Measurements from ENCODE around the gene MORF4L2.

MORF4L2 gene

GRCh38 chrX:103699243-103699642 is 12.7 kb upstream of the MORF4L2 start:
- no peak for DNase-seq (ENCODE audit: low read depth in 2 of 2)
- H3K4me3 ChIP-seq (replicated peaks in 1 of 2; ENCODE audit: low read depth in 2 of 2, low read length in 2 of 2), result no peak overlapping the region
- no peak for TF ChIP-seq CTCF (IDR thresholded peaks at IDR 0.05; ENCODE audit: low read depth, low read length)

- no peak overlapping the region for H3K4me3 ChIP-seq (replicated peaks in 1 of 2; ENCODE audit: low read depth in 2 of 2, low read length in 2 of 2)
- no peak for DNase-seq (ENCODE audit: low read depth in 2 of 2)
- TF ChIP-seq CTCF (IDR thresholded peaks at IDR 0.05; ENCODE audit: low read depth, low read length), result no peak
These were observed 11.2 kb upstream of the MORF4L2 start for GRCh38 chrX:103697687-103698086.

- no peak overlapping the region for H3K4me3 ChIP-seq (replicated peaks in 1 of 2; ENCODE audit: low read depth in 2 of 2, low read length in 2 of 2)
- no peak for DNase-seq (ENCODE audit: low read depth in 2 of 2)
- TF ChIP-seq CTCF (IDR thresholded peaks at IDR 0.05; ENCODE audit: low read depth, low read length), result no peak
These were observed 4.6 kb upstream of the MORF4L2 start for GRCh38 chrX:103691059-103691458.

GRCh38 chrX:103688946-103689345 is 2.4 kb upstream of the MORF4L2 start:
- TF ChIP-seq CTCF (IDR thresholded peaks at IDR 0.05; ENCODE audit: low read depth, low read length), result peak; percentile 44
- peak; percentile 56 to 63 for DNase-seq (ENCODE audit: low read depth in 2 of 2)
- no peak overlapping the region for H3K4me3 ChIP-seq (replicated peaks in 1 of 2; ENCODE audit: low read depth in 2 of 2, low read length in 2 of 2)

- peak; percentile 86 for DNase-seq (ENCODE audit: low read depth in 2 of 2)
- TF ChIP-seq CTCF (IDR thresholded peaks at IDR 0.05; ENCODE audit: low read depth, low read length), result peak; percentile 65
- peak overlapping the region; percentile 63 to 69 for H3K4me3 ChIP-seq (replicated peaks in 1 of 2; ENCODE audit: low read depth in 2 of 2, low read length in 2 of 2)
These were observed 1.2 kb upstream of the MORF4L2 start for GRCh38 chrX:103687696-103688201.

- peak; percentile 32 for TF ChIP-seq CTCF (IDR thresholded peaks at IDR 0.05; ENCODE audit: low read depth, low read length)
- DNase-seq (ENCODE audit: low read depth in 2 of 2), result no peak
- peak overlapping the region; percentile 63 to 69 for H3K4me3 ChIP-seq (replicated peaks in 1 of 2; ENCODE audit: low read depth in 2 of 2, low read length in 2 of 2)
These were observed 685 bp upstream of the MORF4L2 start for GRCh38 chrX:103687073-103687695.

- TF ChIP-seq CTCF (IDR thresholded peaks at IDR 0.05; ENCODE audit: low read depth, low read length), result no peak
- H3K4me3 ChIP-seq (replicated peaks in 1 of 2; ENCODE audit: low read depth in 2 of 2, low read length in 2 of 2), result peak overlapping the region; percentile 58 to 70
- no peak for DNase-seq (ENCODE audit: low read depth in 2 of 2)
These were observed 1.1 kb downstream of the MORF4L2 start for GRCh38 chrX:103685396-103685795.

All from cardiac fibroblast (primary cell).